Measurements from ENCODE around the gene PCNT. TPM values are rescaled to one million over a fixed set of nuclear protein-coding genes. Genes with fewer than 3 reads are reported as not detected.
A peak's percentile ranks its signal among the peaks of the same experiment; 100 is the strongest.
"Not testable (repeated sequence)": the region's sequence is repeated elsewhere in the genome, so short reads cannot be mapped to it uniquely, and the experiment has no call there.

PCNT gene
- total RNA-seq, 1 experiment from 2014 or later: 20.5 TPM

DNA sequence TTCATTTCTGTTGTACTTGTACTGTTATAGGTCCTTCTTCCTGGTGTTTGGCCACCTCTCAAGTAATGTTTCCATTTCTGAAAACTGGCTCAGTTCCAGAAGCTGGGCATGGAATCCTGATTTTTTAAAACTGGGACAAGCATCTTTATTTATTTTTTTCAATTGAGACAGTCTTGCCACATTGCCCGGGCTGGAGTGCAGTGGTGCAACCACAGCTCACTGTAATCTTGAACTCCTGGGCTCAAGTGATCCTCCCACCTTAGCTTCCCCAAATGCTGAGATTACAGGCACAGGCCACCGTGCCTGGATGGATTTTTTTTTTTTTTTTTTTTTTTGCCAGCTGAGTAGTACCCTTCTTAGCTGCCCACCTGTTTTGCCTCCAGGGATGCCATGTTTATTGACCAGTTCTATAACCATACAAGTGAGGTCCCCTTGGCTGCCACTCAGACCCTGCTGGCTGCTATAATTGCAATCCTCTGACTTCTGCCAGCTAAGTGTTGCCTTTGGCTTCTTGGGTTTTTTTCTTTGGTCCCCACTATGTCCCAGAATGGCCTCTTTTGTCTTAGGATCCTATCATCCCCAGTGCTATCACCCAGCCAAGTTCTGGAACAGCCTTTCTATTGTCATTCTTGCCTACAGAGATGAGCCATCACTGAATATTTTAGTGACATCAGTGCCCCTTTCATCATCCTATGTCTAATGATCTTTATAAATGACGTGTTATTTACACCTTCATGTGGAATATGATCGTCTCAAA, 130.9 kb downstream of the PCNT start:
- no peak for DNase-seq (ENCODE audit: low spot score)

- peak; percentile 64 for DNase-seq (ENCODE audit: low spot score)
Observed at GRCh38 chr21:46455575-46456385, 131.8 kb downstream of the PCNT start.

- DNase-seq (ENCODE audit: low spot score): no peak
Observed at GRCh38 chr21:46456750-46457149, 132.8 kb downstream of the PCNT start.

DNA sequence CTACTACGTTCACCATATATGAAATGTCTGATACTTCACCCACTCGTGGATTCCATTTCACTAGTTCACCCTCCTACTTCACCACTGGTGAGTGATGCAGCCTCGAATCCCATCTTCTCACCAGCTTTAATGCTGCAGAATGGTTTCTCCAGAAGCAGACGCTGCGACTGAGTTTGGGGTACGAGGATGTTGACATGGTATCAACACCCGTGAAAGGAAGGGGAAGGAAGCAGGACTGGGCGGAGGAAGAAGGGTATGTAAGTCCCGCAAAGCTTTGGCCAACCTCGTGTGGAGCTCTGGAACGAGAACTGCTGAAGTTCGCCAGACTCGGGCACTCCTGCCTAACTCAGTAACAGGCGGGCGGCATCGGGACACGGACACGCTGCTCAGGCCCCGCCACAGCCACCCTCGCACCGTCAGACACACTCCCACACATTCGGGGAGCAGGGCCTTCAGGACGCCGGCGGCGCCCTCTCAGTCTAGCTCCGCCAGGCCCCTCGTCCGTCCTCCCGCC, 133.9 kb downstream of the PCNT start:
- DNase-seq (ENCODE audit: low spot score): peak; percentile 23

DNA sequence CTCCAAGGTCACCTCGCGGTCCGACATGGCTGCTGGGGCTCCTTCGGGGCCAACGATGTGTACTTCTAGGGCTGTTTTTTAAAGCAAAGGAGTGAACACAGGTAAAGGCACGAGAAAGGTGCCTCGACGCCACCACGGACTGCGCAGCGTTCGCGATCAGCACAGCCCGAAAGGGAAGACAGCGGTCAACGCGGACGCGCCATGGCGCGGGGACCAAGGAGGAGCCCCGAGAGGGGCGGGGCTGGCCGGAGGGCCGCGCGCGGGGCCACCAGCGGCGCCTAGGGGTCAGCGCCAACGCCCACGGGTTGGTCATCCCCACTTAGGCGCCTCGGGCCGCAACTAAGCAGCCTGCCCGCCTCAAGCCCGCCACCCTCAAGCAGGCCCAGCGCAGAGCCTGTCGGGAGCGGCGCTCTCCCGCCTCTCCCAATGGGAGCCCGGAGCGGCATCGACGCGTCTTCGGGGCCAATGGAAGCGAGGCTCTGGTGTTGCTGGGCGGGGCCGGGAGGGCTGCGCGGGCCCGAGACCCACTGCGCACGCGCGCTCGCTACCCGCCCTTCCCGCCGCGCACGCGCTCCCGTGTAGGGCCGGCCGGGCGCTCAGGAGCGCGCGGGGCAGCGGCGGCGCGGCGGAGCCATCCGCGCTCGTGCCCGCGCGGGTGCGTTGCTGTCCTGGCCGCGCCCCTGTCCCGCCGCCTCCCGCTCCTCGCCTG, 134.5 kb downstream of the PCNT start, which contains the start of gene DIP2A:
DIP2A (plus strand) TSS at position 577 of the 709 bp plus-strand sequence. CDS start 241 bp downstream, outside the sequence.
- peak; percentile 86 for DNase-seq (ENCODE audit: low spot score)

- DNase-seq (ENCODE audit: low spot score): no peak
Observed at GRCh38 chr21:46459024-46459355, 135.0 kb downstream of the PCNT start.

- DNase-seq (ENCODE audit: low spot score): no peak
Observed at GRCh38 chr21:46459356-46460112, 135.6 kb downstream of the PCNT start.

DNA sequence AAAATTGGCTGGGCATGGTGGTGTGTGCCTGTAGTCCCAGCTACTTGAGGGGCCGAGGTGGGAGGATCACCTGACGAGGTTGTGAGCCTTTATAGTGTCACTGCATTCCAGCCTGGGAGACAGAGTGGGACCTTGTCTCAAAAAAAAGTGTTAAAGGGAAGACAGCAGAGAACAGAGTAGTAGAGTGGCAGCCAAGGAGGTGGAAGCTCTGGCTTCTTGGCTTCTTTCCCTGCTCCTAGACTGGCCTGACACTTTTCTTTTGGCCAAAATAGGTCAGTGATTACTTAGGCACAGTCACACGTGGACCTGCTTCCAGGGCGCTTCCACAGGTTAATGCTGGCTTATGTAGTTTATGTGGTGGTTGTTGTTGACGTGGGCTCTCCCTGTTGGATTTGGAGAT, 138.0 kb downstream of the PCNT start:
- no peak for DNase-seq (ENCODE audit: low spot score)

GRCh38 chr21:46465153-46465552, 141.2 kb downstream of the PCNT start:
- not testable (repeated sequence) for DNase-seq (ENCODE audit: low spot score)

DNA sequence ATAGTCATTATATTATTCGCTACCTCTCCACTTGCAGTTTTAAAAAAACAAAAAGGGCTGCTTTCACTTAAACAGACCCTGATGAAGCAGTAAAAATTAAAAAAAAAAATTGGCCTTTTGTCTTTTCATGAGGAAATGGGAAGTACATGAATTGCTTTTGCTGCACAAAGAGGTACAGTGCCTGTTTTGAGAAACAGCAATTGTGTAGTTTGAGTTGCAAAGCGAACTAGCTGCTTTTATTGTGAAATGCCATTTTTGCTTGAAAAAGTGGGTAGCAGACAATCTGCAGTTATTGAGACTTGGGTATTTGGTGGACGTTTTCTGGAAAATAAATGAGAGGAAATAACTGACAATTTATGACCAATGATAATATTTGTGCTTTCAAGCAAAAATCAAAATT, 141.7 kb downstream of the PCNT start:
- DNase-seq (ENCODE audit: low spot score): no peak

GRCh38 chr21:46468108-46468774, 144.3 kb downstream of the PCNT start:
- no peak for DNase-seq (ENCODE audit: low spot score)

GRCh38 chr21:46469275-46469674, 145.3 kb downstream of the PCNT start:
- no peak for DNase-seq (ENCODE audit: low spot score)

DNA sequence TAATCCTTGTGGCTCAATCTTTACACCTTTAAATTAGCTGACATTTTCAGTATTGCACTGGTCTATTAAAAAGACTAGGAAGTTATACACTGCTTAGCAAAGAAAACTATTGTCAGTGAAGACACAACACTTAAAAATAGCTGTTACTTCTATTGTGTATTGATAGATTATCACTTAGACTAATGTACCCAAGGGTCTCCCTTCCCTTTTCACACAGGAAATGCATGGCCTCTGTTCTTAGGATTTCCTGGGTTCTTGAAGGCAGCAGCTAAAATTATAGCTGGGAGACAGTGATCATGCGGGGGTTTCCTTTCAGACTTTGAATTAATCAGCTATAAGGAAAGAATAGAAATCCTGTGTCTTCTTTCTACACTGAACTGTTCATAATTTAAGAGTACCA, 147.6 kb downstream of the PCNT start:
- DNase-seq (ENCODE audit: low spot score): no peak

DNA sequence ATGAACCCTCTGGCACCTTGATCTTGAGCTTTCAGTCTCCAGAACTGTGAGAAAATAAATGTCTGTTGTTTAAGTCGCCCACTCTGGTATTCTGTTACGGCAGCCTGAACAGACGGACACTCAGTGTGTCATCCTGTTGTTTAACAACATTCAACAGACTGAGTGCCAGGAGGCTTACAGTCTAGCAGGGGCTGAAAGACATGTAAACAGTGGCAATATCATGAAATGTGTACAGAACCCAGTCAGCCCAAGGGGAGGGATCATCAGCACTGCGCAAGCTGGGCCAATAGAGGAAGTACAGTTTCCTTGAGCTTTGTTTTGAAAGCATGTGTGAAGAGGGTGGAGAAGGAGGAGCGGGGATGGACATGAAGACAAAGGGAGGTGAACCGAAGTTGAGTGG, 148.3 kb downstream of the PCNT start:
- no peak for DNase-seq (ENCODE audit: low spot score)

DNA sequence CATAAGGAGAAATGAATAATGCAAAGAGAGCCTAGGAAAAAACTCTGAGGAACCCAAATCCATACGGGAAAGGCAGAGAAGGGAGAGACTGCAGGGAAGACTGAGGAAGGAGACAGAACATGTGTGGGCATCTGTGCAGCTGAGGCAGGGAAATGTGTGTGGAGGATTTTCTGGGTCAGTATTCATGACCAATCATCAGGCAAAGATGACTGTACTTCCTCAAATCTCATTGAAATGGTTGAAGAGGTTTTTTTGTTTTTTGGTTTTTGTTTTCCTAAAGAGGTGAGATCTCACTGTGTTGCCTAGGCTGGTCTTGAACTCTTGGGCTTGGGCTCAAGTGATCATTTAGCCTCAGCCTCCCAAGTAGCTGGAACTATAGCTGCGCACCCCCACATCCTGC, 150.4 kb downstream of the PCNT start:
- DNase-seq (ENCODE audit: low spot score): no peak

- no peak for DNase-seq (ENCODE audit: low spot score)
Observed at GRCh38 chr21:46475296-46475695, 151.3 kb downstream of the PCNT start.

DNA sequence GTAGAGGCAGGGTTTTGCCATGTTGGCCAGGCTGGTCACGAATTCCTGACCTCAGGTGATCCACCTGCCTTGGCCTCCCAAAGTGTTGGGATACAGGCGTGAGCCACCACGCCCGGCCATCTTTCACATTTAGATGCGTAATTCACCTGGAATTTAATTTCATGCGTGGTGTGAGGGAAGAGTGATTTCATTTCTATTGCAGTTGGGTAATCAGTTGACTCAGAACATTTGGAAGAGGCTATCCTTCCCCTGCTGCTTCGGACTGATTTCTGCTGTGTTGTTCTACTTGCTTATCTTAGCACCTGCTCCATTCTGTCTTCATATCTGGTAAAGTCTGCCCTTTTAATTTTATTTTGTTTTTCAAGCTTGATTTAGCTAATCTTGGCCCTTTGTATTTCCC, 153.8 kb downstream of the PCNT start:
- no peak for DNase-seq (ENCODE audit: low spot score)

GRCh38 chr21:46478910-46479309, 155.0 kb downstream of the PCNT start:
- DNase-seq (ENCODE audit: low spot score): no peak

- DNase-seq (ENCODE audit: low spot score): no peak
Observed at GRCh38 chr21:46480466-46480865, 156.5 kb downstream of the PCNT start.

GRCh38 chr21:46482225-46482845, 158.4 kb downstream of the PCNT start:
- no peak for DNase-seq (ENCODE audit: low spot score)

DNA sequence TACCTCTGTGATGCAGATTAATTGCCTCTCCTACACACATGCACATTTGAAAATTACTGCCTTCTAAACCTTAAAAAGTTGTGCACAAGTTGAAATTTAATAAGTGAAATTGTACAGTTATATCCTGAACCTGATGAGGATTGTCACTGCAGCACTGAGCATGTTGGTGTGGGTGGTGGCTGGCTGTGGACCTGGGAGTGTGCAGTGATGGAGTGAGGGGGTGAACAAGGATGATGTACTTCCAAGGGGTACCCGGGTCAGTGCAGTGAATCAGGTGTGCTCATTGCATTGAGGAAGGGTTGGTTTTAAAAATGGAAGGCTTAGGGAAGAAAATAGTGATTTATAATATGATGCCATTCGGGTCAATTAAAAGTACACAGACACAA, 158.9 kb downstream of the PCNT start:
- no peak for DNase-seq (ENCODE audit: low spot score)

All from A172 (cell line).